OCI-LY1 (cell line): ENCODE measurements around the gene GLB1L.

ENCODE experiments used
- EZH2 ChIP-seq: fragments of 200-600 bp; sonication (generic), shearing (Covaris generic); IDR thresholded peaks from 2 replicates; pipeline ENCODE4 v1.8.0; 2017; ENCODE audit warnings: borderline replicate concordance, mixed run types, mild to moderate bottlenecking, antibody characterized with exemption, low read length, moderate library complexity, mixed read lengths
- TF ChIP-seq, protein P1 (sequence below): fragments of 200-600 bp; sonication (generic), shearing (Covaris generic); IDR thresholded peaks from 2 replicates; pipeline ENCODE4 v1.5.1; 2017; ENCODE audit warnings: mild to moderate bottlenecking, antibody characterized with exemption, low read length, moderate library complexity, mixed read lengths

DNA sequence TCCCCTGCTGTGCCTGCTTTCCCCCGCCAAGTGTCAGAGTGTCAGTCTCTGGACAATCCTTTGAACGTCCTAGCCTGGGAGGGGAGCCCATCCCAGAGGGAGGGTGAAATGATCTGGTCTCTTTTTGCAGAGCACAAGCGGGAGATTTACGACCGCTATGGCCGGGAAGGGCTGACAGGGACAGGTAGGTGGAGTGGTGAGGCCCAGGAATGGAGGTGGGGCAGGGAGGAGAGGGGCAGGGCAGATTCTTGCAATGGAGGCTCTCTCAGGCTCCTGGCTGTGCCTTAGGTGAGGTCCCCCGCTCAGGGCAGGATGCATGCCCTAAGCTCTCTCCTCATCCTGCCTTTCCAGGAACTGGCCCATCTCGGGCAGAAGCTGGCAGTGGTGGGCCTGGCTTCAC is 36.3 kb upstream of the GLB1L start:
- TF ChIP-seq, protein P1, sequence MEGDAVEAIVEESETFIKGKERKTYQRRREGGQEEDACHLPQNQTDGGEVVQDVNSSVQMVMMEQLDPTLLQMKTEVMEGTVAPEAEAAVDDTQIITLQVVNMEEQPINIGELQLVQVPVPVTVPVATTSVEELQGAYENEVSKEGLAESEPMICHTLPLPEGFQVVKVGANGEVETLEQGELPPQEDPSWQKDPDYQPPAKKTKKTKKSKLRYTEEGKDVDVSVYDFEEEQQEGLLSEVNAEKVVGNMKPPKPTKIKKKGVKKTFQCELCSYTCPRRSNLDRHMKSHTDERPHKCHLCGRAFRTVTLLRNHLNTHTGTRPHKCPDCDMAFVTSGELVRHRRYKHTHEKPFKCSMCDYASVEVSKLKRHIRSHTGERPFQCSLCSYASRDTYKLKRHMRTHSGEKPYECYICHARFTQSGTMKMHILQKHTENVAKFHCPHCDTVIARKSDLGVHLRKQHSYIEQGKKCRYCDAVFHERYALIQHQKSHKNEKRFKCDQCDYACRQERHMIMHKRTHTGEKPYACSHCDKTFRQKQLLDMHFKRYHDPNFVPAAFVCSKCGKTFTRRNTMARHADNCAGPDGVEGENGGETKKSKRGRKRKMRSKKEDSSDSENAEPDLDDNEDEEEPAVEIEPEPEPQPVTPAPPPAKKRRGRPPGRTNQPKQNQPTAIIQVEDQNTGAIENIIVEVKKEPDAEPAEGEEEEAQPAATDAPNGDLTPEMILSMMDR, result no peak
- TF ChIP-seq EZH2, result no peak
